Endothelial cell of umbilical vein (primary cell): ENCODE data around the gene LRP5. TPM values are rescaled to one million over a fixed set of nuclear protein-coding genes. Genes with fewer than 3 reads are reported as not detected.

Source experiments
- BruUV-seq: library from RNA; stranded (reverse); fragments of 400-500 nt; replicated peaks from 2 replicates; lab custom pipeline; 2021; lab: Mats Ljungman, UMichigan
- CTCF ChIA-PET: fragments of 300-600, 350-600 bp; sonication (Branson Sonifier 250); formaldehyde crosslinking; loops from one replicate; lab custom pipeline; 2021; ENCODE audit warnings: antibody characterized with exemption, inconsistent platforms; lab: Charles Lee
- POLR2A ChIA-PET: fragments of 300-600, 350-600 bp; sonication (Branson Sonifier 250); formaldehyde crosslinking; loops from one replicate; lab custom pipeline; 2021; ENCODE audit warnings: antibody characterized with exemption, inconsistent platforms; lab: Charles Lee
- DNase-seq: peaks from one replicate; pipeline ENCODE4 v3.0.0-alpha.2; 2011; ENCODE audit warnings: low read depth, low spot score
- FAIRE-seq: peaks from 2 replicates; lab custom pipeline; 2011; peaks lifted over from hg19 to GRCh38; lab: Jason Lieb, UNC
- H2AFZ ChIP-seq: 2 replicates; pipeline ENCODE4 v1.6.0; 2012; ENCODE audit warnings: low read depth, low read length, control low read depth, inconsistent platforms
- H3K27ac ChIP-seq: 2 replicates; pipeline ENCODE4 v1.5.1; 2011; ENCODE audit warnings: low read depth, mild to moderate bottlenecking, control low read depth, low read length, moderate library complexity; ENCODE audit not compliant: insufficient read depth
- H3K27me3 ChIP-seq, 2 experiments: 2 replicates each; pipeline versions ENCODE4 v1.6.0 to v1.6.1; 2011; ENCODE audit warnings: low read length in 2 of 2, mixed read lengths in 1 of 2; ENCODE audit not compliant: control insufficient read depth in 2 of 2, insufficient read depth in 2 of 2
- H3K36me3 ChIP-seq, 2 experiments: 2 replicates in 1 of 2; 3 replicates in 1 of 2; pipeline ENCODE4 v1.5.1; 2011; ENCODE audit warnings: low read length in 2 of 2, mild to moderate bottlenecking in 1 of 2, moderate library complexity in 1 of 2; ENCODE audit not compliant: control insufficient read depth in 2 of 2, insufficient read depth in 2 of 2; ENCODE audit errors: extremely low read depth in 1 of 2
- H3K4me1 ChIP-seq: 3 replicates; pipeline ENCODE4 v1.5.1; 2011; ENCODE audit warnings: mild to moderate bottlenecking, low read length; ENCODE audit not compliant: control insufficient read depth, insufficient read depth; ENCODE audit errors: extremely low read depth
- H3K4me2 ChIP-seq: 2 replicates; pipeline ENCODE4 v1.6.1; 2011; ENCODE audit warnings: low read length, control low read depth, mixed read lengths; ENCODE audit not compliant: insufficient read depth
- H3K4me3 ChIP-seq, 3 experiments: fragments of 200-600 bp in 1 of 3; sonication (generic), shearing (Covaris generic) in 1 of 3; replicated peaks in 1 of 3; 2 replicates each; pipeline ENCODE4 v1.5.1; 2011 to 2016; ENCODE audit warnings: control low read depth in 3 of 3, low read length in 3 of 3, mild to moderate bottlenecking in 2 of 3, inconsistent platforms in 1 of 3, low read depth in 1 of 3, moderate library complexity in 1 of 3; ENCODE audit not compliant: insufficient read depth in 1 of 3
- H3K79me2 ChIP-seq: 2 replicates; pipeline ENCODE4 v1.6.0; 2012; ENCODE audit warnings: low read length, inconsistent platforms; ENCODE audit not compliant: control insufficient read depth, insufficient read depth
- H3K9ac ChIP-seq: replicated peaks from 2 replicates; pipeline ENCODE3; 2011; ENCODE audit warnings: low read length, control low read depth; ENCODE audit not compliant: insufficient read depth; ENCODE audit errors: extremely low read depth
- H3K9me1 ChIP-seq: replicated peaks from 3 replicates; pipeline ENCODE4 v1.6.0; 2011; ENCODE audit warnings: mild to moderate bottlenecking, low read length; ENCODE audit not compliant: control insufficient read depth, insufficient read depth; ENCODE audit errors: extremely low read depth
- H3K9me3 ChIP-seq: replicated peaks from 2 replicates; pipeline ENCODE4 v1.5.1; 2012; ENCODE audit warnings: low read length, inconsistent platforms; ENCODE audit not compliant: control insufficient read depth, insufficient read depth
- H4K20me1 ChIP-seq: replicated peaks from 2 replicates; pipeline ENCODE3; 2011; ENCODE audit warnings: mild to moderate bottlenecking, low read length; ENCODE audit not compliant: control insufficient read depth, insufficient read depth; ENCODE audit errors: extremely low read depth
- EZH2 ChIP-seq: IDR thresholded peaks from 2 replicates; pipeline ENCODE4 v1.6.1; 2012; ENCODE audit warnings: borderline replicate concordance, low read depth, mild to moderate bottlenecking, moderate library complexity, low read length, inconsistent platforms; ENCODE audit not compliant: severe bottlenecking
- FOS ChIP-seq: IDR thresholded peaks from 2 replicates; pipeline ENCODE4 v1.6.1; 2011; ENCODE audit warnings: mild to moderate bottlenecking, low read length, moderate library complexity, borderline replicate concordance; ENCODE audit not compliant: insufficient read depth
- GATA2 ChIP-seq: IDR thresholded peaks from 2 replicates; pipeline ENCODE4 v1.7.0; 2011; ENCODE audit warnings: low read depth, mild to moderate bottlenecking, moderate library complexity, mixed read lengths, low read length; ENCODE audit not compliant: insufficient read length, insufficient read depth
- JUN ChIP-seq: IDR thresholded peaks from 2 replicates; pipeline ENCODE4 v1.6.1; 2011; ENCODE audit warnings: borderline replicate concordance, low read depth; ENCODE audit not compliant: insufficient read length, insufficient read depth
- MYC ChIP-seq: IDR thresholded peaks from one replicate; pipeline ENCODE4 v1.6.1; 2011; ENCODE audit warnings: mild to moderate bottlenecking, low read depth, low read length
- POLR2A ChIP-seq: IDR thresholded peaks from 2 replicates; pipeline ENCODE4 v1.6.1; 2012; ENCODE audit warnings: low read depth, mild to moderate bottlenecking, control low read depth, low read length
- POLR2AphosphoS5 ChIP-seq: IDR thresholded peaks from 2 replicates; pipeline ENCODE4 v1.6.1; 2012; ENCODE audit warnings: low read depth, mild to moderate bottlenecking, control low read depth, low read length, moderate library complexity; ENCODE audit not compliant: insufficient read depth
- dilution Hi-C: fragments of 300-500 bp; cut with MboI; formaldehyde crosslinking; loops from one replicate; pipeline ENCODE4 v1.15.0; 2019; ENCODE audit warnings: low sequenced_read_pairs; ENCODE audit not compliant: extremely low pct_ligation_motif_present
- intact Hi-C: fragments of 100-400 bp; cut with micrococcal nuclease; formaldehyde crosslinking; loops from one replicate; pipeline ENCODE4 v1.10.0; 2022
- polyA plus RNA-seq, 4 experiments: library from polyadenylated mRNA; depleted of rRNA in 3 of 4; stranded (reverse) in 3 of 4; unstranded in 1 of 4; fragments of >200 nt; gene quantifications; 2 replicates each; pipeline versions ENCODE4 v1.2.1 to v1.2.3, GENCODE V29; 2011 to 2012; ENCODE audit warnings: missing spikeins in 1 of 4
- total RNA-seq: library from RNA; stranded (reverse); gene quantifications from 2 replicates; pipeline ENCODE4 v1.2.3, GENCODE V29; 2021
- TF ChIP-seq, protein P1 (sequence below), 2 donors: IDR thresholded peaks; 1 replicate in 1 of 2; 2 replicates in 1 of 2; pipeline ENCODE4 v1.5.1; 2011; ENCODE audit warnings: low read length in 2 of 2, mild to moderate bottlenecking in 2 of 2, moderate library complexity in 2 of 2, control low read depth in 1 of 2, inconsistent platforms in 1 of 2, low read depth in 1 of 2; ENCODE audit not compliant: insufficient read depth in 1 of 2; ENCODE audit errors: extremely low read depth in 1 of 2
- TF ChIP-seq, protein P2 (sequence below): IDR thresholded peaks from 2 replicates; pipeline ENCODE4 v1.6.1; 2011; ENCODE audit not compliant: insufficient read depth, insufficient read length

LRP5 gene
- total and polyA plus RNA-seq, 2 donors (not counting 3 experiments of a cell fraction or from before 2014, with no cell fraction given), result 35.1 to 51.8 TPM

DNA sequence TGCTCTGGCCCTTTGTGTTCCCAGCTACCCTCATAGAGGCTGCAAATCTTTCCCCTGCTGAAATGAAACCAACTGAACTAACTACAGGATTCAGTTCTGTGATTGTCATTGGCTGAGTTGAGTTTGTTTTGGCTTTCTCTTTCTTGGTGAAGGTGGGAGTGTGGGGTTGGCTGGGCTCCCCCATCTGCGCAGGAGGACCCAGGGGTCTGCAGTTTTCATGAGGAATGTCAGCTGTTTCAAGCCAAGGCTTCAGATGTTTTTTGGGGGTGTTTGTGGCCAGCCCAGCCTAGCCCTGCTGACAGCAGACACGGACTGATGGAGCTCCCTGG is 34.0 kb downstream of the LRP5 start:
- Histone ChIP-seq H3K27ac (no peak overlapping the region), H3K27me3 (no peaks in the 10 kb centered on the region), H3K9me1 (no peaks in the 10 kb centered on the region), H3K4me3 (no peak overlapping the region), H3K9ac (no peak overlapping the region), H2AFZ (no peak overlapping the region), H3K9me3 (no peaks in the 10 kb centered on the region), H4K20me1 (no peaks in the 10 kb centered on the region), H3K79me2 (peaks cover 1% of the 10 kb centered on the region), H3K36me3 (peaks cover 0 to 7% of the 10 kb centered on the region in 2 experiments), H3K4me2 (no peak overlapping the region), H3K4me1 (no peaks in the 10 kb centered on the region)
- dilution Hi-C loops, result no loop called here
- no TSS peak for BruUV-seq
- ChIA-PET POLR2A (no interaction called here), CTCF (interaction anchor here (1.6 kb wide), 1 partner anchor 49 kb away, joined by 3 read pairs; no protein-coding TSS in a partner anchor)
- FAIRE-seq, result no peak
- TF ChIP-seq JUN (no peak), POLR2AphosphoS5 (no peak), MYC (no peak)
- DNase-seq, result no peak
- intact Hi-C loops, result no loop called here

DNA sequence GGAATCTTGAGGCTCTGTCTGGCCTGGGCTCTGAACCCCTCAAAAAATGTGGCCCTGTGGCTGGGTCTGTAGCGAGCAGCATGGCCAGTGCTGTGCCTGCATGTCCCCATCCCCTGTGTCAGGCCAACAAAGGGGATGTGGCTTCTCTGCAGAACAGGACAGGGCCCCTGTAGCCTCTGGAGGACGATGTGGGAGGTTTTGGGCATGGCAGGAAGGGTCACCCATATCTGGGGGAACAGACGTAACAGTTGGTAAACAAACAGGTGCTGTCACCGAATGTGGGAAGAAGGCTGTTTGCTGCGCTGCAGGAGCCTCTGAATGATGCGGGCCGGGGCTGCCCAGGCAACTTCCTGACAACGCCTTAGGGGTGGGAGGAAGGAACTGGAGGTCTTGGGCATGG is 35.0 kb downstream of the LRP5 start:
- Histone ChIP-seq H3K9me1 (no peaks in the 10 kb centered on the region), H3K9me3 (no peaks in the 10 kb centered on the region), H4K20me1 (no peaks in the 10 kb centered on the region), H2AFZ (no peak overlapping the region), H3K27me3 (no peaks in the 10 kb centered on the region), H3K36me3 (peaks cover 0 to 9% of the 10 kb centered on the region in 2 experiments), H3K27ac (no peak overlapping the region), H3K4me2 (no peak overlapping the region), H3K79me2 (no peaks in the 10 kb centered on the region), H3K9ac (no peak overlapping the region), H3K4me3 (no peak overlapping the region), H3K4me1 (no peaks in the 10 kb centered on the region)
- ChIA-PET CTCF (interaction anchor here (1.6 kb wide), 1 partner anchor 50 kb away, joined by 3 read pairs; no protein-coding TSS in a partner anchor), POLR2A (no interaction called here)
- intact Hi-C loops, result no loop called here
- FAIRE-seq (no peak), DNase-seq (no peak)
- dilution Hi-C loops, result no loop called here
- TF ChIP-seq, protein P1, sequence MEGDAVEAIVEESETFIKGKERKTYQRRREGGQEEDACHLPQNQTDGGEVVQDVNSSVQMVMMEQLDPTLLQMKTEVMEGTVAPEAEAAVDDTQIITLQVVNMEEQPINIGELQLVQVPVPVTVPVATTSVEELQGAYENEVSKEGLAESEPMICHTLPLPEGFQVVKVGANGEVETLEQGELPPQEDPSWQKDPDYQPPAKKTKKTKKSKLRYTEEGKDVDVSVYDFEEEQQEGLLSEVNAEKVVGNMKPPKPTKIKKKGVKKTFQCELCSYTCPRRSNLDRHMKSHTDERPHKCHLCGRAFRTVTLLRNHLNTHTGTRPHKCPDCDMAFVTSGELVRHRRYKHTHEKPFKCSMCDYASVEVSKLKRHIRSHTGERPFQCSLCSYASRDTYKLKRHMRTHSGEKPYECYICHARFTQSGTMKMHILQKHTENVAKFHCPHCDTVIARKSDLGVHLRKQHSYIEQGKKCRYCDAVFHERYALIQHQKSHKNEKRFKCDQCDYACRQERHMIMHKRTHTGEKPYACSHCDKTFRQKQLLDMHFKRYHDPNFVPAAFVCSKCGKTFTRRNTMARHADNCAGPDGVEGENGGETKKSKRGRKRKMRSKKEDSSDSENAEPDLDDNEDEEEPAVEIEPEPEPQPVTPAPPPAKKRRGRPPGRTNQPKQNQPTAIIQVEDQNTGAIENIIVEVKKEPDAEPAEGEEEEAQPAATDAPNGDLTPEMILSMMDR (IDR thresholded peaks at IDR 0.05; ENCODE audit: extremely low read depth in 1 of 2, insufficient read depth in 1 of 2, low read depth in 1 of 2, low read length in 2 of 2), result no peak
- TF ChIP-seq FOS (no peak), POLR2A (no peak), GATA2 (no peak), EZH2 (no peak), MYC (no peak), JUN (no peak), POLR2AphosphoS5 (no peak)
- TF ChIP-seq, protein P2, sequence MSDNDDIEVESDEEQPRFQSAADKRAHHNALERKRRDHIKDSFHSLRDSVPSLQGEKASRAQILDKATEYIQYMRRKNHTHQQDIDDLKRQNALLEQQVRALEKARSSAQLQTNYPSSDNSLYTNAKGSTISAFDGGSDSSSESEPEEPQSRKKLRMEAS, result no peak
- no TSS peak for BruUV-seq
